B cell (primary cell): ENCODE measurements around the gene MTMR8. TPM values are rescaled to one million over a fixed set of nuclear protein-coding genes. Genes with fewer than 3 reads are reported as not detected.

Experiments
- ATAC-seq: fragments of 200-7000 bp; cut with Tn5 transposase; one replicate; pipeline ENCODE4 v1.10.0; 2021; ENCODE audit warnings: low read depth, mild to moderate bottlenecking, moderate number of reproducible peaks, moderate library complexity
- CTCF ChIA-PET: fragments of 350-600 bp; sonication (Branson Sonifier 250); formaldehyde crosslinking; loops from one replicate; lab custom pipeline; 2021; ENCODE audit warnings: antibody characterized with exemption, inconsistent platforms; lab: Charles Lee
- POLR2A ChIA-PET: fragments of 350-600 bp; sonication (Branson Sonifier 250); formaldehyde crosslinking; loops from one replicate; lab custom pipeline; 2021; ENCODE audit warnings: antibody characterized with exemption; lab: Charles Lee
- DNase-seq: peaks from one replicate; pipeline ENCODE4 v3.0.0; 2013
- H2AFZ ChIP-seq: 2 replicates; pipeline ENCODE4 v1.6.1; 2012; ENCODE audit warnings: mild to moderate bottlenecking, low read depth, low read length; ENCODE audit not compliant: insufficient read depth, poor library complexity, severe bottlenecking
- H3K27ac ChIP-seq, 2 donors: 1 replicate in 1 of 2; 2 replicates in 1 of 2; pipeline ENCODE4 v1.5.1; 2012 to 2013; ENCODE audit warnings: low read length in 2 of 2, mild to moderate bottlenecking in 2 of 2, moderate library complexity in 1 of 2
- H3K27me3 ChIP-seq, 4 experiments: fragments of 200-600 bp in 1 of 4; sonication (generic) in 1 of 4; replicated peaks in 1 of 4; 1 replicate in 2 of 4; 2 replicates in 2 of 4; pipeline versions ENCODE4 v1.6.1 to v1.7.0; 2013 to 2016; ENCODE audit warnings: low read length in 3 of 4, mild to moderate bottlenecking in 2 of 4, mixed read lengths in 1 of 4, moderate library complexity in 1 of 4; ENCODE audit not compliant: insufficient read depth in 4 of 4, control insufficient read depth in 3 of 4; ENCODE audit errors: control extremely low read depth in 1 of 4
- H3K36me3 ChIP-seq, 2 experiments: replicated peaks in 1 of 2; 1 replicate in 1 of 2; 2 replicates in 1 of 2; pipeline versions ENCODE4 v1.6.1 to v1.7.1; 2013; ENCODE audit warnings: low read length in 1 of 2; ENCODE audit not compliant: insufficient read depth in 2 of 2, control insufficient read depth in 1 of 2; ENCODE audit errors: control extremely low read depth in 1 of 2, extremely low read depth in 1 of 2
- H3K4me1 ChIP-seq, 2 donors: fragments of 200-600 bp in 1 of 2; sonication (generic) in 1 of 2; 1 replicate in 1 of 2; 2 replicates in 1 of 2; pipeline versions ENCODE4 v1.5.1 to v1.6.1; 2013 to 2017; ENCODE audit warnings: low read length in 2 of 2; ENCODE audit not compliant: control insufficient read depth in 2 of 2, insufficient read depth in 2 of 2
- H3K4me2 ChIP-seq: replicated peaks from 2 replicates; pipeline ENCODE3; 2012; ENCODE audit warnings: mild to moderate bottlenecking, low read depth, low read length; ENCODE audit not compliant: poor library complexity, severe bottlenecking
- H3K4me3 ChIP-seq, 5 experiments: fragments of 200-600 bp in 1 of 5; sonication (generic) in 1 of 5; 1 replicate in 3 of 5; 2 replicates in 2 of 5; pipeline versions ENCODE4 v1.5.1 to v1.7.0; 2011 to 2016; ENCODE audit warnings: low read length in 4 of 5, mild to moderate bottlenecking in 4 of 5, low read depth in 2 of 5, control low read depth in 1 of 5, moderate library complexity in 1 of 5; ENCODE audit not compliant: insufficient read depth in 1 of 5; ENCODE audit errors: control extremely low read depth in 1 of 5, extremely low read depth in 1 of 5
- H3K79me2 ChIP-seq: fragments of 200-600 bp; sonication (generic); one replicate; pipeline ENCODE4 v1.6.0; 2016; ENCODE audit warnings: low read length; ENCODE audit not compliant: control insufficient read depth, insufficient read depth
- H3K9ac ChIP-seq: fragments of 200-600 bp; sonication (generic); 2 replicates; pipeline ENCODE4 v1.6.1; 2017; ENCODE audit warnings: mild to moderate bottlenecking, low read length, moderate library complexity
- H3K9me3 ChIP-seq, 3 donors: one replicate each; pipeline versions ENCODE4 v1.6.1 to v1.7.1; 2013; ENCODE audit warnings: low read length in 2 of 3; ENCODE audit not compliant: control insufficient read depth in 2 of 3, insufficient read depth in 1 of 3; ENCODE audit errors: control extremely low read depth in 1 of 3
- H4K20me1 ChIP-seq: 2 replicates; pipeline ENCODE4 v1.6.0; 2012; ENCODE audit warnings: mild to moderate bottlenecking, low read length; ENCODE audit not compliant: insufficient read depth, control insufficient read depth, poor library complexity, severe bottlenecking
- H3K27ac Mint-ChIP-seq: one replicate; pipeline ENCODE4 v1.8.0; 2021; ENCODE audit warnings: mixed read lengths
- H3K27me3 Mint-ChIP-seq: one replicate; pipeline ENCODE4 v1.8.0; 2021; ENCODE audit warnings: mixed read lengths
- H3K4me1 Mint-ChIP-seq: one replicate; pipeline ENCODE4 v1.8.0; 2021; ENCODE audit warnings: mixed read lengths
- H3K4me3 Mint-ChIP-seq: one replicate; pipeline ENCODE4 v1.8.0; 2021; ENCODE audit warnings: mixed read lengths
- H3K9me3 Mint-ChIP-seq: one replicate; pipeline ENCODE4 v1.8.0; 2022; ENCODE audit warnings: mixed read lengths; ENCODE audit not compliant: insufficient read depth
- CTCF ChIP-seq: fragments of 200-600 bp; IDR thresholded peaks from one replicate; pipeline ENCODE4 v1.8.0; 2022; ENCODE audit warnings: antibody characterized with exemption, mild to moderate bottlenecking
- EZH2 ChIP-seq: IDR thresholded peaks from 2 replicates; pipeline ENCODE4 v1.6.1; 2012; ENCODE audit warnings: borderline replicate concordance, low read depth, mild to moderate bottlenecking, moderate library complexity, low read length; ENCODE audit not compliant: insufficient read depth, poor library complexity, severe bottlenecking
- WGBS: methylation state at CpG from one replicate; pipeline ENCODE4 v1.1.5; 2013; ENCODE audit warnings: missing lambda C conversion rate; ENCODE audit not compliant: insufficient coverage; 5-methylcytosine and 5-hydroxymethylcytosine counted together
- intact Hi-C: fragments of 100-400 bp; cut with micrococcal nuclease; formaldehyde crosslinking; loops from one replicate; pipeline ENCODE4 v1.10.0; 2022
- polyA plus RNA-seq: library from polyadenylated mRNA; depleted of rRNA; stranded (reverse); fragments of >200 nt; gene quantifications from 2 replicates; pipeline ENCODE4 v1.2.3, GENCODE V29; 2012
- total RNA-seq, 2 donors: library from RNA; stranded (reverse); fragments of 120-200 nt in 1 of 2; gene quantifications; 1 replicate in 1 of 2; 2 replicates in 1 of 2; pipeline versions ENCODE4 v1.2.3 to v1.2.4, GENCODE V29; 2013 to 2022

The MTMR8 gene
- total and polyA plus RNA-seq, 2 donors (not counting 1 experiment from before 2014, with no cell fraction given): 1.8 to 11.8 TPM

GRCh38 chrX:64352081-64352480, 43.2 kb downstream of the MTMR8 start:
- H3K9me3 Mint-ChIP-seq: no peaks in the 10 kb centered on the region
- Histone ChIP-seq H4K20me1 (no peaks in the 10 kb centered on the region), H3K4me2 (no peak overlapping the region), H3K4me3 (no peak overlapping the region), H3K79me2 (no peaks in the 10 kb centered on the region), H3K27me3 (no peaks in the 10 kb centered on the region), H3K9me3 (no peaks in the 10 kb centered on the region), H3K36me3 (peaks cover 0 to 14% of the 10 kb centered on the region in 2 experiments), H3K9ac (no peak overlapping the region), H2AFZ (no peak overlapping the region), H3K4me1 (no peaks in the 10 kb centered on the region), H3K27ac (no peak overlapping the region)
- ATAC-seq: no peak
- no peaks in the 10 kb centered on the region for H3K4me1 Mint-ChIP-seq
- WGBS: 90% methylated on average over 1 of the region's 5 CpGs
- no peaks in the 10 kb centered on the region for H3K27me3 Mint-ChIP-seq
- TF ChIP-seq EZH2 (no peak), CTCF (no peak)
- intact Hi-C loops: no loop called here
- ChIA-PET CTCF (no interaction called here), POLR2A (no interaction called here)
- no peak for DNase-seq
- H3K27ac Mint-ChIP-seq: no peak overlapping the region
- H3K4me3 Mint-ChIP-seq: no peak overlapping the region

GRCh38 chrX:64350521-64350920, 44.7 kb downstream of the MTMR8 start:
- H3K9ac ChIP-seq: no peak overlapping the region
- no peak overlapping the region for H2AFZ ChIP-seq
- no peaks in the 10 kb centered on the region for H3K79me2 ChIP-seq
- Mint-ChIP-seq H3K9me3 (no peaks in the 10 kb centered on the region), H3K27me3 (no peaks in the 10 kb centered on the region), H3K4me3 (no peak overlapping the region), H3K27ac (no peak overlapping the region), H3K4me1 (no peaks in the 10 kb centered on the region)
- ChIA-PET CTCF (no interaction called here), POLR2A (no interaction called here)
- no peak overlapping the region for H3K27ac ChIP-seq
- WGBS: no CpG with 5 or more reads among the region's 1 CpG
- no peak for TF ChIP-seq CTCF
- TF ChIP-seq EZH2: no peak
- H4K20me1 ChIP-seq: no peaks in the 10 kb centered on the region
- H3K4me1 ChIP-seq: no peaks in the 10 kb centered on the region
- intact Hi-C loops: no loop called here
- no peaks in the 10 kb centered on the region for H3K27me3 ChIP-seq
- H3K4me3 ChIP-seq: no peak overlapping the region
- DNase-seq (no peak), ATAC-seq (no peak)
- no peak overlapping the region for H3K4me2 ChIP-seq
- no peaks in the 10 kb centered on the region for H3K9me3 ChIP-seq
- peaks cover 0 to 15% of the 10 kb centered on the region in 2 experiments for H3K36me3 ChIP-seq
